Peyer's patch (tissue), 4 donors: ENCODE results near the gene ODC1. TPM values are rescaled to one million over a fixed set of nuclear protein-coding genes. Genes with fewer than 3 reads are reported as not detected.

Experiments
- DNase-seq, 3 donors: peaks; one replicate each; pipeline ENCODE4 v3.0.0-alpha.2; 2017 to 2019
- H3K27ac ChIP-seq, 4 donors: fragments of 200-600 bp; sonication (generic); one replicate each; pipeline ENCODE4 v1.5.1; 2016 to 2019
- H3K27me3 ChIP-seq, 2 donors: fragments of 200-600 bp; sonication (generic); one replicate each; pipeline ENCODE4 v1.5.1; 2019
- H3K36me3 ChIP-seq, 3 donors: fragments of 200-600 bp; sonication (generic); one replicate each; pipeline ENCODE4 v1.5.1; 2016 to 2019
- H3K4me1 ChIP-seq, 4 donors: fragments of 200-600 bp; sonication (generic); one replicate each; pipeline ENCODE4 v1.5.1; 2016 to 2019
- H3K4me3 ChIP-seq, 4 donors: fragments of 200-600 bp; sonication (generic); 1 replicate in 3 of 4; 2 replicates in 1 of 4; pipeline ENCODE4 v1.5.1; 2016 to 2019; ENCODE audit warnings: mild to moderate bottlenecking in 1 of 4
- H3K9me3 ChIP-seq, 4 donors: fragments of 200-600 bp; sonication (generic); one replicate each; pipeline ENCODE4 v1.5.1; 2016 to 2019; ENCODE audit warnings: mild to moderate bottlenecking in 1 of 4
- POLR2A ChIP-seq, 2 donors: fragments of 450-650 bp; IDR thresholded peaks; one replicate each; pipeline ENCODE4 v1.5.1; 2017; ENCODE audit warnings: antibody characterized with exemption in 2 of 2, mild to moderate bottlenecking in 2 of 2, moderate library complexity in 2 of 2
- total RNA-seq, 4 donors: library from RNA; depleted of rRNA; stranded (reverse); fragments of >200 nt; gene quantifications; one replicate each; pipeline ENCODE4 v1.1.0, GENCODE V29; 2016
- TF ChIP-seq, protein P1 (sequence below), 6 experiments: fragments of 450-650 bp in 4 of 6; fragments of 200-600 bp in 2 of 6; sonication (generic) in 1 of 6; IDR thresholded peaks; one replicate each; pipeline ENCODE4 v1.5.1; 2017 to 2019; ENCODE audit warnings: antibody characterized with exemption in 6 of 6, mild to moderate bottlenecking in 3 of 6, moderate library complexity in 1 of 6

Gene ODC1
- total RNA-seq, 4 donors from 2014 or later, result 31.5 to 91.6 (median 55.6) TPM

- Histone ChIP-seq H3K36me3 (peaks cover 0 to 6% (median 0%) of the 10 kb centered on the region in 3 donors), H3K27me3 (no peaks in the 10 kb centered on the region), H3K27ac (peak overlapping the region; percentile 64 to 83 (median 78)), H3K4me1 (peaks cover 3 to 46% (median 15%) of the 10 kb centered on the region in 4 donors), H3K9me3 (no peaks in the 10 kb centered on the region), H3K4me3 (peak overlapping the region in 3 of 4 donors; percentile 6 to 30 (median 29))
- peak; percentile 87 to 94 (median 89) for DNase-seq
- peak in 1 of 2 donors; percentile 27 for TF ChIP-seq POLR2A (IDR thresholded peaks at IDR 0.05)
- TF ChIP-seq, protein P1, sequence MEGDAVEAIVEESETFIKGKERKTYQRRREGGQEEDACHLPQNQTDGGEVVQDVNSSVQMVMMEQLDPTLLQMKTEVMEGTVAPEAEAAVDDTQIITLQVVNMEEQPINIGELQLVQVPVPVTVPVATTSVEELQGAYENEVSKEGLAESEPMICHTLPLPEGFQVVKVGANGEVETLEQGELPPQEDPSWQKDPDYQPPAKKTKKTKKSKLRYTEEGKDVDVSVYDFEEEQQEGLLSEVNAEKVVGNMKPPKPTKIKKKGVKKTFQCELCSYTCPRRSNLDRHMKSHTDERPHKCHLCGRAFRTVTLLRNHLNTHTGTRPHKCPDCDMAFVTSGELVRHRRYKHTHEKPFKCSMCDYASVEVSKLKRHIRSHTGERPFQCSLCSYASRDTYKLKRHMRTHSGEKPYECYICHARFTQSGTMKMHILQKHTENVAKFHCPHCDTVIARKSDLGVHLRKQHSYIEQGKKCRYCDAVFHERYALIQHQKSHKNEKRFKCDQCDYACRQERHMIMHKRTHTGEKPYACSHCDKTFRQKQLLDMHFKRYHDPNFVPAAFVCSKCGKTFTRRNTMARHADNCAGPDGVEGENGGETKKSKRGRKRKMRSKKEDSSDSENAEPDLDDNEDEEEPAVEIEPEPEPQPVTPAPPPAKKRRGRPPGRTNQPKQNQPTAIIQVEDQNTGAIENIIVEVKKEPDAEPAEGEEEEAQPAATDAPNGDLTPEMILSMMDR (IDR thresholded peaks at IDR 0.05), result peak; percentile 94 to 98 (median 96)
Observed at GRCh38 chr2:10408649-10409579, 39.2 kb downstream of the ODC1 start.

- Histone ChIP-seq H3K4me1 (peaks cover 3 to 38% (median 15%) of the 10 kb centered on the region in 4 donors), H3K4me3 (no peak overlapping the region), H3K27ac (peak overlapping the region; percentile 64 to 83 (median 78))
Observed at GRCh38 chr2:10407841-10408648, 40.1 kb downstream of the ODC1 start.

DNA sequence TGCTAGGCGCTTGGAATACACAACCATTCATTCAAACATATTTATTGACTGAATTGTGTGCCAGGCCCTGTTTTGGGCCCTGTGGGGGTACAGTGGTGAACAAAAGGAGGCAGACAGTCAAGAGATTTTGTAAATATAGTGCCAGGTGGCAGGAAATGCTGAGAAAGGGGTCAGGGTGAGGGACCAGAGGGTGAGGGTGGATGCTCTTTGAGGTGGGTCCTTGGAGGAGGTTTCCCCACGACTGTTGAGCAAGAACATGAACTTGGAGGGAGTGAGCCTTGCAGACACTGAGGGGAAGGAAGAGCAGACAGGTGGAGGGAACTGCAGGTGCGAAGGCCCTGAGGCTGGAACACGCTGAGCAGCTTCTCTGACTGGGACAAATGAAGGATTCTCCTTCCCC lies 40.7 kb downstream of the ODC1 start:
- Histone ChIP-seq H3K27me3 (no peaks in the 10 kb centered on the region), H3K4me1 (peaks cover 3 to 37% (median 15%) of the 10 kb centered on the region in 4 donors), H3K4me3 (no peak overlapping the region), H3K27ac (peak overlapping the region; percentile 64 to 83 (median 78)), H3K9me3 (no peaks in the 10 kb centered on the region), H3K36me3 (peaks cover 0 to 6% (median 0%) of the 10 kb centered on the region in 3 donors)
- no peak for DNase-seq
- TF ChIP-seq, protein P1 (IDR thresholded peaks at IDR 0.05), result no peak
- TF ChIP-seq POLR2A (IDR thresholded peaks at IDR 0.05), result no peak

More at GRCh38 chr2:10407841-10408648, 40.1 kb downstream of the ODC1 start:
- Histone ChIP-seq H3K36me3 (peaks cover 0 to 6% (median 0%) of the 10 kb centered on the region in 3 donors), H3K27me3 (no peaks in the 10 kb centered on the region), H3K9me3 (no peaks in the 10 kb centered on the region)
- peak; percentile 71 to 89 (median 73) for DNase-seq
- TF ChIP-seq POLR2A (IDR thresholded peaks at IDR 0.05), result peak in 1 of 2 donors; percentile 54
- TF ChIP-seq, protein P1 (IDR thresholded peaks at IDR 0.05), result no peak

DNA sequence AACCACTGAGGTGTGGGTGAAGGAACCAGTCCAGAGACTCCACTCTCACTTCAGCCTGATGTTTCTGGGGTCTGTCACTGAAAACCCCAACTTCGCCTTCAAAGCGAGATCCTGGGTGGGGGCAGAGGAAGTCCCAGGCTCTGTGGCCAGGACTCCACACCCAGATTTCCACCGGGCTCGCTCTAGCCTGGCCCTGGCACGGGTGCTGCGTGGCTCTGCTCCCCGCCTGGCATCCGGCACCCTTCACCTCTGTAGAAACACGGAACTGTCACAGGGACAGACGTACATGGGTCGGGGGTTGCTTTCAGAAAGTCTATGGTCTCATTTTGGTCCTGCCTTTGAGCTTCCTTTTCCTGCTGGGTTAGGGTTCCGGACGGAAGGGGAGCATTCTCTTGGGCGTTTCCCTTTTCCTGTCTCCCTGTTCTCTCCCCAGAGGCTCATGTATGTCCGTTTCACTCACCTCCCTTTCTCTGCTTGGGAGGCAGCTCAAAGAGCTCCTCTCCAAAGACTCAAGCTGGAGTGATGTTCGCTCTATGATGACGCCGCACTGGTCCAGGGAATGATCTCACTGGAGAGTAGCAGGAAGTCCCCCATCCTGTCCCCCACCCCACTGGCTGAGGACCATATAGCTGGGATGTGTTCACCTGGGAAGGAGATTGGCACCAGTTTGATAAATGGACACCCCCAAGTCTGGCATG lies 41.5 kb downstream of the ODC1 start:
- TF ChIP-seq, protein P1 (IDR thresholded peaks at IDR 0.05), result no peak
- TF ChIP-seq POLR2A (IDR thresholded peaks at IDR 0.05), result no peak
- H3K4me3 ChIP-seq, result no peak overlapping the region
- no peak for DNase-seq
- no peaks in the 10 kb centered on the region for H3K9me3 ChIP-seq
- H3K36me3 ChIP-seq, result peaks cover 0 to 6% (median 0%) of the 10 kb centered on the region in 3 donors
- H3K27ac ChIP-seq, result peak overlapping the region in 3 of 4 donors; percentile 68 to 83 (median 82)
- H3K27me3 ChIP-seq, result no peaks in the 10 kb centered on the region
- H3K4me1 ChIP-seq, result peaks cover 4 to 40% (median 16%) of the 10 kb centered on the region in 4 donors

DNA sequence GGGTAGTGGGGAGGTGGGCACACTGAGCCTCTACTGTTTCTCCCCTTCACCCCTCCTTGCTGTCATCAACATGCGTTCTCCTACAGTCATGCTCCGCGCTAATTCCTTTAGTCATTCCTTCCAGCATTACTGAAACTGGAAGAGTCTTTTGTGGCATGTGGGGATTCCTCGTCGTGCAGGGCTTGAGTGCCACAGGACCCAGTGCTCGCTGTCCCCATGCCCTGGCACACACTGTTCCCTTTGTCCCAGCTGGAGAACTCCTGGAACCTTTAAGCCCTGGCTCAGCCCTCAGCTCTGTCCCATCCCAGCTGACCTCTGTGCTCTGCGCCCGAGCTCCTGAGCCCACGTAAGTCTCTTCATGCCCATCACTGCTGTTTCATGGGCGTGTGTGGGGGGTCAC lies 42.1 kb downstream of the ODC1 start:
- no peak for DNase-seq
- no peaks in the 10 kb centered on the region for H3K27me3 ChIP-seq
- H3K36me3 ChIP-seq, result peaks cover 0 to 6% (median 0%) of the 10 kb centered on the region in 3 donors
- H3K9me3 ChIP-seq, result no peaks in the 10 kb centered on the region
- no peak overlapping the region for H3K4me3 ChIP-seq
- H3K4me1 ChIP-seq, result peaks cover 10 to 46% (median 21%) of the 10 kb centered on the region in 4 donors
- no peak for TF ChIP-seq POLR2A (IDR thresholded peaks at IDR 0.05)
- TF ChIP-seq, protein P1 (IDR thresholded peaks at IDR 0.05), result no peak
- H3K27ac ChIP-seq, result peak overlapping the region in 2 of 4 donors; percentile 68 to 83
